Sigmoid colon (tissue), 7 donors: ENCODE results near the gene SLC32A1. TPM values are rescaled to one million over a fixed set of nuclear protein-coding genes. Genes with fewer than 3 reads are reported as not detected.

Source experiments
- DNase-seq: peaks from one replicate; pipeline ENCODE4 v3.0.0-alpha.2; 2019
- H3K27ac ChIP-seq, 4 donors: fragments of 200-600 bp; sonication (generic); one replicate each; pipeline ENCODE4 v1.5.1; 2016 to 2019; ENCODE audit warnings: mild to moderate bottlenecking in 1 of 4
- H3K27me3 ChIP-seq, 3 donors: fragments of 200-600 bp; sonication (generic); one replicate each; pipeline ENCODE4 v1.5.1; 2019; ENCODE audit warnings: mild to moderate bottlenecking in 1 of 3
- H3K36me3 ChIP-seq, 4 donors: fragments of 200-600 bp; sonication (generic); one replicate each; pipeline ENCODE4 v1.5.1; 2016 to 2019
- H3K4me1 ChIP-seq, 4 donors: fragments of 200-600 bp; sonication (generic); one replicate each; pipeline ENCODE4 v1.5.1; 2017 to 2019
- H3K4me3 ChIP-seq, 4 donors: fragments of 200-600 bp; sonication (generic); one replicate each; pipeline ENCODE4 v1.5.1; 2017 to 2019; ENCODE audit warnings: mild to moderate bottlenecking in 2 of 4, moderate library complexity in 1 of 4
- H3K9me3 ChIP-seq, 4 donors: fragments of 200-600 bp in 3 of 4; sonication (generic) in 3 of 4; one replicate each; pipeline versions ENCODE4 v1.5.1 to v1.6.1; 2013 to 2019
- EP300 ChIP-seq, 4 donors: sonication (generic); formaldehyde crosslinking; IDR thresholded peaks; one replicate each; pipeline ENCODE4 v1.6.1; 2017; ENCODE audit warnings: antibody characterized with exemption in 4 of 4
- POLR2A ChIP-seq, 2 donors: fragments of 450-650 bp; IDR thresholded peaks; one replicate each; pipeline ENCODE4 v1.6.1; 2016; ENCODE audit warnings: antibody characterized with exemption in 2 of 2, mild to moderate bottlenecking in 2 of 2, moderate library complexity in 2 of 2
- POLR2AphosphoS5 ChIP-seq, 4 donors: sonication (generic); formaldehyde crosslinking; IDR thresholded peaks; one replicate each; pipeline ENCODE4 v1.6.1; 2017; ENCODE audit warnings: antibody characterized with exemption in 4 of 4
- WGBS, 2 donors: extraction: QIAGEN DNeasy Blood & Tissue Kit; methylation state at CpG; one replicate each; pipeline ENCODE4 v1.1.7; 2013; 5-methylcytosine and 5-hydroxymethylcytosine counted together
- intact Hi-C: fragments of 100-400 bp; cut with DNase I; formaldehyde crosslinking; loops from one replicate; pipeline ENCODE4 v1.15.1; 2023
- polyA plus RNA-seq, 3 donors: library from polyadenylated mRNA; stranded (reverse); fragments of 200-250 nt; gene quantifications; one replicate each; pipeline ENCODE4 v1.2.3, GENCODE V29; 2013
- total RNA-seq, 4 donors: library from RNA; depleted of rRNA; stranded (reverse); fragments of >200 nt; gene quantifications; one replicate each; pipeline ENCODE4 v1.1.0, GENCODE V29; 2016
- TF ChIP-seq, protein P1 (sequence below), 4 experiments: fragments of 450-650 bp in 3 of 4; fragments of 200-600 bp in 1 of 4; IDR thresholded peaks; one replicate each; pipeline ENCODE4 v1.5.1; 2016 to 2019; ENCODE audit warnings: antibody characterized with exemption in 4 of 4, mild to moderate bottlenecking in 3 of 4, moderate library complexity in 2 of 4
- donor health status: healthy with polysubstance abuse.
- donor health status: Bipolar disorder and iron deficiency.
- donor health status: healthy.

Gene SLC32A1
- total and polyA plus RNA-seq, 7 donors: 0.06 TPM; not detected in 6

DNA sequence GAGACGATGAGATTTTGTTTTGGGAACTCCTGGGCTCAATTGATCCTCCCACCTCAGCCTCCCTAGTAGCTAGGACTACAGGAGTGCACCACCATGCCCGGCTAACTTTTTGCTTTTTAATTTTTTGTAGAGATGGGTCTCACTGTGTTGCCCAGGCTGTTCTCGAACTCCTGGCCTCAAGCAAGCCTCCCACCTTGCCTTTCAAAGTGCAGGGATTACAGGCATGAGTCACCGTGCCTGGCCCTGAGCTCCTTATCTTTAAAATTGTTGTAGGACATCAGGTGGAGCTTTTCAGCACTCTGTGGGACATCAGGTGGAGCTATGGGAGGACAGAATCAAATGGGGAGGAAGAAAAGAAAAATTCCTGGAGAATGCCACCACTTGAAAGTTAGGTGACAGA lies 36.7 kb downstream of the SLC32A1 start:
- Histone ChIP-seq H3K9me3 (no peaks in the 10 kb centered on the region), H3K4me1 (no peaks in the 10 kb centered on the region), H3K27me3 (no peaks in the 10 kb centered on the region), H3K27ac (no peak overlapping the region), H3K4me3 (no peak overlapping the region), H3K36me3 (peaks cover 16 to 100% (median 40%) of the 10 kb centered on the region in 4 donors)
- intact Hi-C loops: no loop called here
- TF ChIP-seq POLR2A (IDR thresholded peaks at IDR 0.05) (no peak), POLR2AphosphoS5 (IDR thresholded peaks at IDR 0.05) (no peak), EP300 (IDR thresholded peaks at IDR 0.05) (no peak)
- TF ChIP-seq, protein P1, sequence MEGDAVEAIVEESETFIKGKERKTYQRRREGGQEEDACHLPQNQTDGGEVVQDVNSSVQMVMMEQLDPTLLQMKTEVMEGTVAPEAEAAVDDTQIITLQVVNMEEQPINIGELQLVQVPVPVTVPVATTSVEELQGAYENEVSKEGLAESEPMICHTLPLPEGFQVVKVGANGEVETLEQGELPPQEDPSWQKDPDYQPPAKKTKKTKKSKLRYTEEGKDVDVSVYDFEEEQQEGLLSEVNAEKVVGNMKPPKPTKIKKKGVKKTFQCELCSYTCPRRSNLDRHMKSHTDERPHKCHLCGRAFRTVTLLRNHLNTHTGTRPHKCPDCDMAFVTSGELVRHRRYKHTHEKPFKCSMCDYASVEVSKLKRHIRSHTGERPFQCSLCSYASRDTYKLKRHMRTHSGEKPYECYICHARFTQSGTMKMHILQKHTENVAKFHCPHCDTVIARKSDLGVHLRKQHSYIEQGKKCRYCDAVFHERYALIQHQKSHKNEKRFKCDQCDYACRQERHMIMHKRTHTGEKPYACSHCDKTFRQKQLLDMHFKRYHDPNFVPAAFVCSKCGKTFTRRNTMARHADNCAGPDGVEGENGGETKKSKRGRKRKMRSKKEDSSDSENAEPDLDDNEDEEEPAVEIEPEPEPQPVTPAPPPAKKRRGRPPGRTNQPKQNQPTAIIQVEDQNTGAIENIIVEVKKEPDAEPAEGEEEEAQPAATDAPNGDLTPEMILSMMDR (IDR thresholded peaks at IDR 0.05): no peak
- no peak for DNase-seq
- 91 to 97% methylated on average over 4 of the region's 4 CpGs for WGBS, 2 donors

DNA sequence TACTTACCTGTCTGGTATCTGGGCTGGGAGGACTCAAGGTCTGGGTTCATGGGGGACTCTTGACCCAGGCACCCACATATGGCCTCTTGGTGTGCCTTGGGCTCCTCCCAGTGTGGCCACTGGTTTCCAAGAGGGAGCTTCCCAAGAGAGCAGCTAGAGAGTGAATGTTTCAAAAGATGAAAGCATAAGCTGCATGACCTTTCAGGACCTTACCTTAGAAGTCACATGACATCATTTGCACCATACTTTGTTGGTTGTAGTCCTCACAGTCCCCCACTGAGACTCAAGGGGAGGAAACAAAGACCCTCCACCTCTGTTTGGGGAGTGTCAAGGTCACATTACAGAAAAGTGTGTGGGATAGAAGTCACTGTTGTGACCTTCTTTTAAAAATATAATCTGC lies 37.9 kb downstream of the SLC32A1 start:
- TF ChIP-seq POLR2A (IDR thresholded peaks at IDR 0.05) (no peak), EP300 (IDR thresholded peaks at IDR 0.05) (no peak), POLR2AphosphoS5 (IDR thresholded peaks at IDR 0.05) (no peak)
- TF ChIP-seq, protein P1 (IDR thresholded peaks at IDR 0.05): no peak
- no peaks in the 10 kb centered on the region for H3K27me3 ChIP-seq
- H3K4me3 ChIP-seq: no peak overlapping the region
- DNase-seq: no peak
- no peaks in the 10 kb centered on the region for H3K9me3 ChIP-seq
- no peak overlapping the region for H3K27ac ChIP-seq
- intact Hi-C loops: no loop called here
- no peaks in the 10 kb centered on the region for H3K4me1 ChIP-seq
- H3K36me3 ChIP-seq: peaks cover 5 to 100% (median 28%) of the 10 kb centered on the region in 4 donors

DNA sequence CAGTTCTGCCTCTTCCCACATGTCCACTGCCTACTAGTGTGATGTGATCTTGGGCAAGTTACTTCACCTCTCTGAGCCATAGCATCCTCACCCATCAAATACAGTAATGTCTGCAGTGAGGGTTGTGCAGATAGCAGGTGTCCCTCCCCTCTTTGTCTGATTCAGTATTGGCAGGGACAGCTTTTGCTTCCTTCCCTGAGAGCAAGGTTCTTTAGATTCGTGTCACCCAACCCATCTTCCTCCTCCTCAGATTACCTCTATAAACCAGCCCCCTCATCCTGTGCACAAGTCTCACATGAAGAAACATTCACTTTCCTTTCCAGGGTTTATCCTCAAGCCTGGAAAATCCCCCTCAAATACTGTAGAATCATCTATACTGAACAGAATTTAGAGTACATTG lies 39.3 kb downstream of the SLC32A1 start:
- peaks cover 11 to 100% (median 31%) of the 10 kb centered on the region in 4 donors for H3K36me3 ChIP-seq
- H3K9me3 ChIP-seq: no peaks in the 10 kb centered on the region
- intact Hi-C loops: no loop called here
- DNase-seq: no peak
- H3K4me1 ChIP-seq: no peaks in the 10 kb centered on the region
- TF ChIP-seq, protein P1 (IDR thresholded peaks at IDR 0.05): no peak
- no peak for TF ChIP-seq POLR2AphosphoS5 (IDR thresholded peaks at IDR 0.05)
- TF ChIP-seq EP300 (IDR thresholded peaks at IDR 0.05): no peak
- no peak for TF ChIP-seq POLR2A (IDR thresholded peaks at IDR 0.05)
- no peaks in the 10 kb centered on the region for H3K27me3 ChIP-seq
- H3K27ac ChIP-seq: no peak overlapping the region
- H3K4me3 ChIP-seq: no peak overlapping the region
- WGBS, 2 donors: 52 to 79% methylated on average over 1 of the region's 1 CpG

DNA sequence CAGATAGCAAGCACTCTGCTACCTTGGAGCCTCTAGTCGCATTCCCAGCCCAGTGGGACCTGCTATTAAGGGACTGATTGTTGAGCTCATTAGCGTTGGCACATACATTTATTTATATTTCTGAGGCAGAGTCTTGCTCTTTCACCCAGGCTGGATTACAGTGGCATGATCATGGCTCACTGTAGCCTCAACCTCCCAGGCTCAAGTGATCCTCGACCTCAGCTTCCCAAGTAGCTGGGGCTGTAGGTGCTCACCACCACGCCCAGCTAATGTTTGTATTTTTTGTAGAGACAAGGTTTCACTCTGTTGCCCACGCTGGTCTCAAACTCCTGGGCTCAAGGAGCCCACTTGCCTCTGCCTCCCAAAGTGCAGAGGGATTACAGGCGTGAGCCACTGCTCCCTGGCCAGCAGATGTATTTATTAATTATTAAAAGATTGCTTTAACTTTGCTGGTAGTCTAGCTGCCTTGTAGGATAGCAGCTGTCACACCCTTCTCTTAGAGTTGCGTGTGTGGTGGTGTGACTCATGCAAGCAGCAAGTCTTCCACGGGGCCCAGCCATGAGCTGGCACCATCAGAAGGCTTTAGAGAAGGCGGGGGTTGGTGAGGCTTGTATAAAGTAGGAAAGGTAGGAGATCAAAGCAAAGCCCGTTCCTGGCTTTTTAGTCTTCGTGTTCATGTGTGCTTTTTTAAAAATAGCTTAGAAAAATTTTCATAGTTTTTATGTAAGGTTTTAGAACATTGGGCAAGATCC lies 40.5 kb downstream of the SLC32A1 start:
- intact Hi-C loops: no loop called here
- H3K36me3 ChIP-seq: peaks cover 11 to 100% (median 33%) of the 10 kb centered on the region in 4 donors
- WGBS, 2 donors: 79 to 84% methylated on average over 11 of the region's 11 CpGs

More for the DNA sequence above, 40.5 kb downstream of the SLC32A1 start:
- H3K4me3 ChIP-seq: no peak overlapping the region
- no peaks in the 10 kb centered on the region for H3K9me3 ChIP-seq
- DNase-seq: no peak
- no peaks in the 10 kb centered on the region for H3K27me3 ChIP-seq
- TF ChIP-seq POLR2AphosphoS5 (IDR thresholded peaks at IDR 0.05) (no peak), EP300 (IDR thresholded peaks at IDR 0.05) (no peak), POLR2A (IDR thresholded peaks at IDR 0.05) (no peak)
- TF ChIP-seq, protein P1 (IDR thresholded peaks at IDR 0.05): no peak
- H3K4me1 ChIP-seq: no peaks in the 10 kb centered on the region
- no peak overlapping the region for H3K27ac ChIP-seq
